DOHH2 (cell line): ENCODE measurements around the gene RSU1.

Source experiments
- H3F3A ChIP-seq: fragments of 200-600 bp; sonication (generic), shearing (Covaris generic); 2 replicates; pipeline ENCODE4 v1.6.0; 2016; ENCODE audit warnings: antibody characterized with exemption, mild to moderate bottlenecking; ENCODE audit not compliant: control insufficient read depth, insufficient read depth
- H3K27ac ChIP-seq: fragments of 200-600 bp; sonication (generic); 2 replicates; pipeline ENCODE4 v1.5.1; 2014; ENCODE audit warnings: low read depth, mild to moderate bottlenecking, low read length, moderate library complexity
- H3K27me3 ChIP-seq: fragments of 200-600 bp; sonication (generic); 2 replicates; pipeline ENCODE4 v1.6.1; 2014; ENCODE audit warnings: mild to moderate bottlenecking, low read length, mixed read lengths; ENCODE audit not compliant: control insufficient read depth
- H3K36me3 ChIP-seq: fragments of 200-600 bp; sonication (generic); 2 replicates; pipeline ENCODE4 v1.6.1; 2014; ENCODE audit warnings: mild to moderate bottlenecking, low read length, moderate library complexity, mixed read lengths; ENCODE audit not compliant: control insufficient read depth
- H3K4me1 ChIP-seq: fragments of 200-600 bp; sonication (generic); 2 replicates; pipeline ENCODE4 v1.6.1; 2014; ENCODE audit warnings: mild to moderate bottlenecking, low read length, mixed read lengths; ENCODE audit not compliant: control insufficient read depth
- H3K4me2 ChIP-seq: fragments of 200-600 bp; sonication (generic); 2 replicates; pipeline ENCODE4 v1.6.0; 2014; ENCODE audit warnings: mild to moderate bottlenecking, low read length, moderate library complexity
- H3K4me3 ChIP-seq: fragments of 200-600 bp; sonication (generic); 2 replicates; pipeline ENCODE4 v1.5.1; 2014; ENCODE audit warnings: mild to moderate bottlenecking, low read length, mixed read lengths
- H3K79me2 ChIP-seq: fragments of 200-600 bp; sonication (generic); 2 replicates; pipeline ENCODE4 v1.6.1; 2014; ENCODE audit warnings: mild to moderate bottlenecking, low read length, mixed read lengths; ENCODE audit not compliant: control insufficient read depth
- H3K9me2 ChIP-seq: fragments of 200-600 bp; sonication (generic); replicated peaks from 2 replicates; pipeline ENCODE4 v1.6.1; 2014; ENCODE audit warnings: mild to moderate bottlenecking, low read length, mixed read lengths; ENCODE audit not compliant: control insufficient read depth
- H3K9me3 ChIP-seq: fragments of 200-600 bp; sonication (generic); 2 replicates; pipeline ENCODE4 v1.6.1; 2014; ENCODE audit warnings: antibody characterized with exemption, low read length, mixed read lengths; ENCODE audit not compliant: control insufficient read depth, insufficient read depth
- H4K20me1 ChIP-seq: fragments of 200-600 bp; sonication (generic); 2 replicates; pipeline ENCODE4 v1.6.0; 2014; ENCODE audit warnings: low read depth, mild to moderate bottlenecking, antibody characterized with exemption, low read length, moderate library complexity; ENCODE audit not compliant: control insufficient read depth, insufficient read depth
- CTCF ChIP-seq: fragments of 200-600 bp; sonication (generic); IDR thresholded peaks from one replicate; pipeline ENCODE4 v1.5.1; 2014; ENCODE audit warnings: antibody characterized with exemption, mild to moderate bottlenecking, low read depth, low read length; ENCODE audit not compliant: poor library complexity, severe bottlenecking
- EZH2phosphoT487 ChIP-seq: fragments of 200-600 bp; sonication (generic); IDR thresholded peaks from 2 replicates; pipeline ENCODE4 v1.6.1; 2017; ENCODE audit warnings: borderline replicate concordance, mild to moderate bottlenecking, antibody characterized with exemption, low read length, moderate library complexity, mixed read lengths

RSU1 gene

GRCh38 chr10:16819026-16819425 is 1.8 kb upstream of the RSU1 start:
- Histone ChIP-seq H4K20me1 (no peaks in the 10 kb centered on the region), H3K36me3 (no peaks in the 10 kb centered on the region), H3K9me3 (peaks cover 18% of the 10 kb centered on the region), H3K4me2 (no peak overlapping the region), H3K27ac (no peak overlapping the region), H3K4me3 (no peak overlapping the region), H3K27me3 (no peaks in the 10 kb centered on the region), H3K79me2 (peaks cover 25% of the 10 kb centered on the region), H3K4me1 (peaks cover 17% of the 10 kb centered on the region), H3F3A (no peaks in the 10 kb centered on the region), H3K9me2 (no peaks in the 10 kb centered on the region)
- TF ChIP-seq CTCF (no peak), EZH2phosphoT487 (no peak)

GRCh38 chr10:16816830-16817124 is 447 bp downstream of the RSU1 start:
- Histone ChIP-seq H3K27ac (0 out of 2 replicates have a peak overlapping the region, but pooled peaks have one; percentile 16), H3K4me3 (peak overlapping the region; percentile 94), H3K4me2 (peak overlapping the region; percentile 91), H3K9me2 (no peaks in the 10 kb centered on the region), H3K9me3 (peaks cover 3% of the 10 kb centered on the region; the same call in 1 of the 2 replicates), H3F3A (no peaks in the 10 kb centered on the region), H3K36me3 (no peaks in the 10 kb centered on the region), H3K27me3 (no peaks in the 10 kb centered on the region), H3K79me2 (peaks cover 40% of the 10 kb centered on the region), H3K4me1 (peaks cover 17% of the 10 kb centered on the region), H4K20me1 (no peaks in the 10 kb centered on the region)
- TF ChIP-seq CTCF (no peak), EZH2phosphoT487 (no peak)

DNA sequence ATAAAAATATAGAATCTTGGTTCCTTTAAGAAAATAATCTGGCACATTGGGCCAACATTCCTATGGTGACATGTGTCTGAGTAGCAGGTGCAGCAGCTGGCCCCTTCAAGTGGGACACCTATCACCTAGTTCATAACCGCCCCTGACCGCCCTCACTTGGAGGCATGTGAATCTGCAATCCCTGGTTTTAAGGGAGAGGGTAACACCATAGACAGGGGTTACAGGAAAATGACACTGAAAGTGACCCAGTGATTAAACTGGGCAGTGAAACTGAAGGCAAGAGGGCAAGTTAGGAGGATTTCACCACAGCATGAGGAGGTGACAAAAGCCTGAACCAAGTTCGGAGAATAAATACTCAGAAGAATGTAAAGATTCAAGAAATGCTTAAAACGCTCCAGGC is 1.1 kb downstream of the RSU1 start:
- H3K27me3 ChIP-seq = no peaks in the 10 kb centered on the region
- peak overlapping the region; percentile 91 for H3K4me2 ChIP-seq
- H3K9me3 ChIP-seq = no peaks in the 10 kb centered on the region
- no peaks in the 10 kb centered on the region for H3K36me3 ChIP-seq
- H3F3A ChIP-seq = no peaks in the 10 kb centered on the region
- H4K20me1 ChIP-seq = no peaks in the 10 kb centered on the region
- peak overlapping the region; percentile 94 for H3K4me3 ChIP-seq
- TF ChIP-seq EZH2phosphoT487 (no peak), CTCF (no peak)
- no peaks in the 10 kb centered on the region for H3K9me2 ChIP-seq
- no peak overlapping the region for H3K27ac ChIP-seq
- peaks cover 46% of the 10 kb centered on the region for H3K79me2 ChIP-seq
- H3K4me1 ChIP-seq = peaks cover 17% of the 10 kb centered on the region

DNA sequence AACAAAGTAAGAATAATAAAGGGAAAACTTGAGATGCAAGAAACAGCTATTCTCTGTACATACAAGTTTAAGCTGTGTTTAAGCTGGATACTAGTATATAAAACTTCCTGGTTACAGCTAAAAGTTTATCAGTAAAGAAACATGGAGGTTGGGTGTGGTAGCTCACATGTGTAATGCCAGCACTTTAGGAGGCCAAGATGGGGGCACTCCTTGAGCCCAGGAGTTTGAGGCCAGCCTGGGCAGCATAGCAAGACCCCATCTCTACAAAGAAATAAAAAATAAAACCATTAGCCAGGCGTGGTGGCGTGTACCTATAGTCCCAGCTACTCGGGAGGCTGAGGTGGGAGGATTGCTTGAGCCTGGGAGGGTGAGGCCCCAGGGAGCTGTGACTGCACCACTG is 3.2 kb downstream of the RSU1 start:
- H3F3A ChIP-seq = no peaks in the 10 kb centered on the region
- no peaks in the 10 kb centered on the region for H3K27me3 ChIP-seq
- H3K27ac ChIP-seq = no peak overlapping the region
- no peaks in the 10 kb centered on the region for H3K9me3 ChIP-seq
- H4K20me1 ChIP-seq = no peaks in the 10 kb centered on the region
- H3K79me2 ChIP-seq = peaks cover 65% of the 10 kb centered on the region
- no peak for TF ChIP-seq EZH2phosphoT487
- TF ChIP-seq CTCF = no peak
- H3K36me3 ChIP-seq = no peaks in the 10 kb centered on the region
- no peak overlapping the region for H3K4me2 ChIP-seq
- no peaks in the 10 kb centered on the region for H3K9me2 ChIP-seq
- H3K4me1 ChIP-seq = peaks cover 17% of the 10 kb centered on the region
- H3K4me3 ChIP-seq = no peak overlapping the region
